CD4-positive, alpha-beta T cell (primary cell): Measurements from ENCODE around the gene UBAC2. TPM values are rescaled to one million over a fixed set of nuclear protein-coding genes. Genes with fewer than 3 reads are reported as not detected.
A peak's percentile ranks its signal among the peaks of the same experiment; 100 is the strongest.
"Not testable (repeated sequence)": the region's sequence is repeated elsewhere in the genome, so short reads cannot be mapped to it uniquely, and the experiment has no call there.

Experiments used
- ATAC-seq: fragments of 200-7000 bp; cut with Tn5 transposase; one replicate; pipeline ENCODE4 v1.10.0; 2022; ENCODE audit warnings: mild to moderate bottlenecking; ENCODE audit not compliant: poor library complexity
- CTCF ChIA-PET: fragments of 350-600 bp; sonication (Branson Sonifier 250); formaldehyde crosslinking; loops from one replicate; lab custom pipeline; 2021; ENCODE audit warnings: antibody characterized with exemption, inconsistent platforms; lab: Charles Lee
- POLR2A ChIA-PET: fragments of 350-600 bp; sonication (Branson Sonifier 250); formaldehyde crosslinking; loops from one replicate; lab custom pipeline; 2021; ENCODE audit warnings: antibody characterized with exemption, inconsistent platforms; lab: Charles Lee
- DNase-seq, 14 experiments: peaks; one replicate each; pipeline ENCODE4 v3.0.0-alpha.2; 2013 to 2020; ENCODE audit warnings: mixed read lengths in 2 of 14
- H3K27ac ChIP-seq, 2 donors: one replicate each; pipeline versions ENCODE4 v1.5.1 to v1.7.0; 2013; ENCODE audit warnings: low read length in 2 of 2, low read depth in 1 of 2, mild to moderate bottlenecking in 1 of 2
- H3K27me3 ChIP-seq, 2 experiments: 1 replicate in 1 of 2; 2 replicates in 1 of 2; pipeline versions ENCODE4 v1.6.1 to v1.7.0; 2013; ENCODE audit warnings: low read length in 2 of 2, control low read depth in 1 of 2, mild to moderate bottlenecking in 1 of 2, moderate library complexity in 1 of 2; ENCODE audit not compliant: insufficient read depth in 2 of 2, control insufficient read depth in 1 of 2
- H3K36me3 ChIP-seq: one replicate; pipeline ENCODE4 v1.6.1; 2013; ENCODE audit warnings: low read length, control low read depth; ENCODE audit not compliant: insufficient read depth
- H3K4me1 ChIP-seq: one replicate; pipeline ENCODE4 v1.6.1; 2013; ENCODE audit warnings: low read length, control low read depth; ENCODE audit not compliant: insufficient read depth
- H3K4me3 ChIP-seq: one replicate; pipeline ENCODE4 v1.5.1; 2013; ENCODE audit warnings: mild to moderate bottlenecking, low read length, moderate library complexity
- H3K9me3 ChIP-seq, 2 experiments: 1 replicate in 1 of 2; 2 replicates in 1 of 2; pipeline versions ENCODE4 v1.6.1 to v1.7.0; 2013; ENCODE audit warnings: low read length in 2 of 2, mild to moderate bottlenecking in 2 of 2, control low read depth in 1 of 2, moderate library complexity in 1 of 2; ENCODE audit not compliant: control insufficient read depth in 1 of 2, insufficient read depth in 1 of 2
- H3K27ac Mint-ChIP-seq: one replicate; pipeline ENCODE4 v1.8.0; 2020; ENCODE audit warnings: mixed read lengths
- H3K27me3 Mint-ChIP-seq: one replicate; pipeline ENCODE4 v1.8.0; 2021; ENCODE audit warnings: mixed read lengths
- H3K36me3 Mint-ChIP-seq: one replicate; pipeline ENCODE4 v1.8.0; 2021; ENCODE audit warnings: low read depth, mixed read lengths
- H3K4me1 Mint-ChIP-seq: one replicate; pipeline ENCODE4 v1.8.0; 2021; ENCODE audit warnings: low read depth, mixed read lengths
- H3K4me3 Mint-ChIP-seq: one replicate; pipeline ENCODE4 v1.8.0; 2020; ENCODE audit warnings: mild to moderate bottlenecking, mixed read lengths
- H3K9me3 Mint-ChIP-seq: one replicate; pipeline ENCODE4 v1.8.0; 2020; ENCODE audit warnings: mixed read lengths
- intact Hi-C, 2 experiments: fragments of 100-400 bp; cut with DNase I in 1 of 2; cut with micrococcal nuclease in 1 of 2; formaldehyde crosslinking; loops; one replicate each; pipeline versions ENCODE4 v1.15.1 to v1.9.0; 2023 to 2025; cut with DNase I, micrococcal nuclease
- total RNA-seq, 174 experiments: library from RNA in 2 of 174; stranded (reverse) in 2 of 174; gene quantifications; one replicate each; pipeline ENCODE4 v1.2.3 and lab custom pipeline; 2021 to 2026
- TF ChIP-seq, protein P1 (sequence below): fragments of 200-600 bp; IDR thresholded peaks from one replicate; pipeline ENCODE4 v1.8.0; 2022; ENCODE audit warnings: antibody characterized with exemption, mild to moderate bottlenecking

The UBAC2 gene
- total RNA-seq, 2 experiments from 2014 or later, result 59.8 to 67.4 TPM

GRCh38 chr13:99392470-99393135 lies 191.9 kb downstream of the UBAC2 start:
- Histone ChIP-seq H3K9me3 (no peaks in the 10 kb centered on the region), H3K27me3 (no peaks in the 10 kb centered on the region), H3K4me1 (peaks cover 16% of the 10 kb centered on the region), H3K27ac (no peak overlapping the region), H3K36me3 (peaks cover 2% of the 10 kb centered on the region), H3K4me3 (no peak overlapping the region)
- H3K4me1 Mint-ChIP-seq, result peaks cover 18% of the 10 kb centered on the region
- peak overlapping the region; percentile 39 for H3K27ac Mint-ChIP-seq
- DNase-seq (no peak), ATAC-seq (no peak)
- intact Hi-C loops, result loop anchor here in 1 of 2 experiments (5.0 kb wide), 1 partner anchor 120 kb away; no protein-coding TSS in a partner anchor
- H3K27me3 Mint-ChIP-seq, result no peaks in the 10 kb centered on the region
- peaks cover 2% of the 10 kb centered on the region for H3K36me3 Mint-ChIP-seq
- CTCF ChIA-PET, result interaction anchor here (1.5 kb wide), 1 partner anchor 44 kb away, joined by 4 read pairs; no protein-coding TSS in a partner anchor
- TF ChIP-seq, protein P1, sequence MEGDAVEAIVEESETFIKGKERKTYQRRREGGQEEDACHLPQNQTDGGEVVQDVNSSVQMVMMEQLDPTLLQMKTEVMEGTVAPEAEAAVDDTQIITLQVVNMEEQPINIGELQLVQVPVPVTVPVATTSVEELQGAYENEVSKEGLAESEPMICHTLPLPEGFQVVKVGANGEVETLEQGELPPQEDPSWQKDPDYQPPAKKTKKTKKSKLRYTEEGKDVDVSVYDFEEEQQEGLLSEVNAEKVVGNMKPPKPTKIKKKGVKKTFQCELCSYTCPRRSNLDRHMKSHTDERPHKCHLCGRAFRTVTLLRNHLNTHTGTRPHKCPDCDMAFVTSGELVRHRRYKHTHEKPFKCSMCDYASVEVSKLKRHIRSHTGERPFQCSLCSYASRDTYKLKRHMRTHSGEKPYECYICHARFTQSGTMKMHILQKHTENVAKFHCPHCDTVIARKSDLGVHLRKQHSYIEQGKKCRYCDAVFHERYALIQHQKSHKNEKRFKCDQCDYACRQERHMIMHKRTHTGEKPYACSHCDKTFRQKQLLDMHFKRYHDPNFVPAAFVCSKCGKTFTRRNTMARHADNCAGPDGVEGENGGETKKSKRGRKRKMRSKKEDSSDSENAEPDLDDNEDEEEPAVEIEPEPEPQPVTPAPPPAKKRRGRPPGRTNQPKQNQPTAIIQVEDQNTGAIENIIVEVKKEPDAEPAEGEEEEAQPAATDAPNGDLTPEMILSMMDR, result no peak
- no peak overlapping the region for H3K4me3 Mint-ChIP-seq
- POLR2A ChIA-PET, result interaction anchor here (0.8 to 1.4 kb wide), 4 partner anchors 12 to 78 kb away, joined by 3 to 5 read pairs (median 4); no protein-coding TSS in a partner anchor
- H3K9me3 Mint-ChIP-seq, result no peaks in the 10 kb centered on the region

DNA sequence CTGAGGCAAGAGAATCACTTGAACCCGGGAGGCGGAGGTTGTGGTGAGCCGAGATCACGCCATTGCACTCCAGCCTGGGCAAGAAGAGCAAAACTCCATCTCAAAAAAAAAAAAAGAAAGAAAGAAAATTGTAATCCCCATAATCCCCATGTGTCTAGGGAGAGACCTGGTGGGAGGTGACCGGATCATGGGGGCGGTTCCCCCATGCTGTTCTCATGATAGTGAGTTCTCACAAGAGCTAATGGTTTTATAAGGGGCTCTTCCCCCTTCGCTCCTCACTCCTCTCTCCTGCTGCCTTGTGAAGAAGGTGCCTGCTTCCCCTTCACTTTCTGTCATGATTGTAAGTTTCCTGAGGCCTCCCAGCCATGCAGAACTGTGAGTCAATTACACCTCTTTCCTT lies 192.7 kb downstream of the UBAC2 start:
- H3K4me3 Mint-ChIP-seq, CTCF ChIA-PET, H3K4me1 ChIP-seq, H3K4me3 ChIP-seq, H3K27me3 Mint-ChIP-seq, H3K9me3 ChIP-seq, H3K36me3 ChIP-seq, DNase-seq, H3K9me3 Mint-ChIP-seq, H3K27ac ChIP-seq, H3K27ac Mint-ChIP-seq, H3K36me3 Mint-ChIP-seq, ATAC-seq, H3K27me3 ChIP-seq: not testable (repeated sequence)
- intact Hi-C loops, result loop anchor here in 1 of 2 experiments (5.0 kb wide), 1 partner anchor 119 kb away; no protein-coding TSS in a partner anchor
- POLR2A ChIA-PET, result interaction anchor here (0.8 kb wide), 1 partner anchor 27 kb away, joined by 3 read pairs; no protein-coding TSS in a partner anchor
- H3K4me1 Mint-ChIP-seq, result peaks cover 12% of the 10 kb centered on the region

GRCh38 chr13:99393791-99394735 lies 193.4 kb downstream of the UBAC2 start:
- peaks cover 2% of the 10 kb centered on the region for H3K36me3 ChIP-seq
- no peak overlapping the region for H3K4me3 Mint-ChIP-seq
- intact Hi-C loops, result loop anchor here in 1 of 2 experiments (2.0 to 5.0 kb wide), 2 partner anchors 15 to 118 kb away; no protein-coding TSS in a partner anchor
- peak overlapping the region; percentile 58 for H3K27ac Mint-ChIP-seq
- TF ChIP-seq, protein P1, result no peak
- ChIA-PET POLR2A (interaction anchor here (0.8 to 1.0 kb wide), 2 partner anchors 28 to 125 kb away, joined by 3 to 4 read pairs; no protein-coding TSS in a partner anchor), CTCF (no interaction called here)
- no peak for ATAC-seq
- H3K9me3 ChIP-seq, result no peaks in the 10 kb centered on the region
- no peaks in the 10 kb centered on the region for H3K27me3 Mint-ChIP-seq
- no peak overlapping the region for H3K27ac ChIP-seq
- no peaks in the 10 kb centered on the region for H3K9me3 Mint-ChIP-seq
- peaks cover 5% of the 10 kb centered on the region for H3K36me3 Mint-ChIP-seq
- H3K4me1 Mint-ChIP-seq, result peaks cover 15% of the 10 kb centered on the region
- peaks cover 6% of the 10 kb centered on the region for H3K4me1 ChIP-seq
- DNase-seq, result no peak
- H3K4me3 ChIP-seq, result no peak overlapping the region
- no peaks in the 10 kb centered on the region for H3K27me3 ChIP-seq
